K562 (cell line): ENCODE results near the gene XPO1. TPM values are rescaled to one million over a fixed set of nuclear protein-coding genes. Genes with fewer than 3 reads are reported as not detected.

Experiments
- BCOR ChIP-seq: fragments of 450-650 bp; IDR thresholded peaks from 2 replicates; pipeline ENCODE4 v1.6.1; 2016
- CREM ChIP-seq: IDR thresholded peaks from 2 replicates; pipeline ENCODE4 v1.6.1; 2014; ENCODE audit warnings: antibody characterized with exemption, low read depth
- KLF1 ChIP-seq: fragments of 450-650 bp; IDR thresholded peaks from 2 replicates; pipeline ENCODE4 v1.6.1; 2016; ENCODE audit warnings: missing genetic modification characterization, missing compliant biosample characterization
- NBN ChIP-seq: fragments of 450-650 bp; IDR thresholded peaks from 2 replicates; pipeline ENCODE4 v1.6.1; 2016; ENCODE audit warnings: low read depth, mild to moderate bottlenecking
- OTX1 ChIP-seq: fragments of 450-650 bp; formaldehyde crosslinking; IDR thresholded peaks from 2 replicates; pipeline ENCODE4 v1.4.0; 2022; ENCODE audit warnings: mild to moderate bottlenecking
- TBL1XR1 ChIP-seq, 2 experiments: IDR thresholded peaks; 2 replicates each; pipeline ENCODE4 v1.6.1; 2012; ENCODE audit warnings: improper control_type of control experiment in 2 of 2, low read length in 2 of 2, mild to moderate bottlenecking in 1 of 2
- ZNF165 ChIP-seq: fragments of 250-450 bp; sonication (Bioruptor Pico); IDR thresholded peaks from 2 replicates; pipeline ENCODE4 v1.4.0; 2020; ENCODE audit warnings: borderline replicate concordance
- ZNF175 ChIP-seq: fragments of 200-800 bp; sonication (Bioruptor generic); IDR thresholded peaks from 2 replicates; pipeline ENCODE4 v1.6.1; 2016; ENCODE audit warnings: low read depth, mild to moderate bottlenecking, missing genetic modification characterization, missing compliant biosample characterization
- ZNF3 ChIP-seq: fragments of 250-450 bp; sonication (Bioruptor Pico); IDR thresholded peaks from 2 replicates; pipeline ENCODE4 v1.5.0; 2021; ENCODE audit warnings: mild to moderate bottlenecking, moderate library complexity
- ZNF444 ChIP-seq: fragments of 250-450 bp; sonication (Bioruptor Pico); IDR thresholded peaks from 2 replicates; pipeline ENCODE4 v1.4.0; 2020; ENCODE audit warnings: mild to moderate bottlenecking, moderate library complexity
- polyA plus RNA-seq, 8 experiments: library from polyadenylated mRNA; depleted of rRNA in 4 of 8; stranded (reverse) in 5 of 8; unstranded in 3 of 8; fragments of >200 nt; fragmentation: Nextera tagmentation in 2 of 8; fragmentation: Illumina TruSeq in 1 of 8; extraction: Ambion mirVana in 2 of 8; extraction: Trizol in 1 of 8; gene quantifications; 2 replicates each; pipeline versions ENCODE4 v1.2.1 to v1.2.3, GENCODE V29; 2011 to 2014; ENCODE audit warnings: inconsistent platforms in 1 of 8, missing spikeins in 1 of 8
- total RNA-seq, 7 experiments: library from RNA; depleted of rRNA in 6 of 7; stranded (reverse); fragments of >200 nt in 6 of 7; fragmentation: Illumina TruSeq in 2 of 7; extraction: Trizol in 2 of 7; gene quantifications; 2 replicates each; pipeline versions ENCODE4 v1.2.1 to v1.2.3, GENCODE V29; 2011 to 2021; ENCODE audit warnings: low replicate concordance in 1 of 7
- TF ChIP-seq, protein P1 (sequence below): fragments of 200-400 bp; formaldehyde crosslinking; IDR thresholded peaks from 2 replicates; pipeline ENCODE4 v1.6.1; 2017; ENCODE audit warnings: mild to moderate bottlenecking, low read depth, low read length, moderate library complexity
- TF ChIP-seq, protein P2 (sequence below): fragments of 450-650 bp; formaldehyde crosslinking; IDR thresholded peaks from 2 replicates; pipeline ENCODE4 v1.4.0; 2020; ENCODE audit warnings: mild to moderate bottlenecking, mixed read lengths
- TF ChIP-seq, protein P3 (sequence below): fragments of 250-450 bp; sonication (Bioruptor Pico); IDR thresholded peaks from 2 replicates; pipeline ENCODE4 v1.4.0; 2020; ENCODE audit warnings: mild to moderate bottlenecking, moderate library complexity
- TF ChIP-seq, protein P4 (sequence below), 2 experiments: fragments of 450-650 bp in 1 of 2; sonication (generic) in 1 of 2; formaldehyde crosslinking; conservative IDR thresholded peaks; 2 replicates each; pipeline versions ENCODE4 v1.4.0 to v1.8.1; 2020 to 2022; ENCODE audit warnings: mild to moderate bottlenecking in 1 of 2, missing genetic modification reagents in 1 of 2
- TF ChIP-seq, protein P5 (sequence below): fragments of 450-650 bp; IDR thresholded peaks from 2 replicates; pipeline ENCODE4 v1.6.1; 2017; ENCODE audit warnings: antibody characterized with exemption
- TF ChIP-seq, protein P6 (sequence below): fragments of 450-650 bp; IDR thresholded peaks from 2 replicates; pipeline ENCODE4 v1.6.1; 2016; ENCODE audit warnings: missing biosample characterization, missing genetic modification characterization
- TF ChIP-seq, protein P7 (sequence below): sonication (generic); formaldehyde crosslinking; IDR thresholded peaks from 2 replicates; pipeline ENCODE4 v1.8.0; 2022; ENCODE audit warnings: missing genetic modification reagents, mild to moderate bottlenecking, moderate library complexity, borderline replicate concordance

XPO1 gene
- total and polyA plus RNA-seq, 9 of the 15 experiments (the other 6 are each of a cell fraction or from before 2014, with no cell fraction given), result 86.2 to 307 (median 216) TPM

DNA sequence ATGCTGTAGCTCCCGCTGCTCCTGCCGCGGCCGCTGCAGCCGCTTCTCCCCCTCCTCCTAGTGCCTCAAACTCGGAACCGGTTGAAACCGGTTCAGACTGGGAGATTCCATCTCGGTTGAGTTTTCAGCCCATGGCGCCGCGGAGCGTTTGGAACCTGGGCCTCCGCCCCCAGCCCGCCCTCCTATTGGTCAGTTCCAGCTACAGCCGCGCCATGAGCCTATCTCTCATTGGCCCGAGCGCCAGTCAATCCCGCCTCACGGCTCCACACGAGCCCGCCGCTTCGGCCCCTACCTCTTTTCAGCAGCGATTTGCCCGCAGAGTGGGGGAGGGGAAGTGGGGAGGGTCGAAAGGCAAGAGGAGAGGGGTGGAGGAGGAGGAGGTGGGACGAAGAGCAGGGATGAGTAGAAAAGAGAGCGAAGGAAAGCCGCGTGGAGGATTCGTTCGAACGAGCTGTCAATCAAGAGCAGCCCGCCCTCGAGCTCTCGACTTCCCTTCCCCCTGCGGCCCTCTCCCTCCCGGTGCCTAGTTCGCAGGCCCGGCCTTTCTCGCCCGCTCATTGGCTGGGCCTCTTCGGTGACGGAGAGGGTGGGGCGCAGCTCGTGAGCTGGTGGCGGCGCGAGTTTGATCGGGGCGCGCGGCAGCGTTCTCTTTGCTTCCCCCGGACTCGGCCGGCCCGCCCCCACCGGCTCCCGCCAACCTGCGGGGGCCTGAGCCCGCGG, at the start of gene XPO1 (continued):
- TF ChIP-seq, protein P1, sequence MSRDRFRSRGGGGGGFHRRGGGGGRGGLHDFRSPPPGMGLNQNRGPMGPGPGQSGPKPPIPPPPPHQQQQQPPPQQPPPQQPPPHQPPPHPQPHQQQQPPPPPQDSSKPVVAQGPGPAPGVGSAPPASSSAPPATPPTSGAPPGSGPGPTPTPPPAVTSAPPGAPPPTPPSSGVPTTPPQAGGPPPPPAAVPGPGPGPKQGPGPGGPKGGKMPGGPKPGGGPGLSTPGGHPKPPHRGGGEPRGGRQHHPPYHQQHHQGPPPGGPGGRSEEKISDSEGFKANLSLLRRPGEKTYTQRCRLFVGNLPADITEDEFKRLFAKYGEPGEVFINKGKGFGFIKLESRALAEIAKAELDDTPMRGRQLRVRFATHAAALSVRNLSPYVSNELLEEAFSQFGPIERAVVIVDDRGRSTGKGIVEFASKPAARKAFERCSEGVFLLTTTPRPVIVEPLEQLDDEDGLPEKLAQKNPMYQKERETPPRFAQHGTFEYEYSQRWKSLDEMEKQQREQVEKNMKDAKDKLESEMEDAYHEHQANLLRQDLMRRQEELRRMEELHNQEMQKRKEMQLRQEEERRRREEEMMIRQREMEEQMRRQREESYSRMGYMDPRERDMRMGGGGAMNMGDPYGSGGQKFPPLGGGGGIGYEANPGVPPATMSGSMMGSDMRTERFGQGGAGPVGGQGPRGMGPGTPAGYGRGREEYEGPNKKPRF, result no peak
- TF ChIP-seq, protein P2, sequence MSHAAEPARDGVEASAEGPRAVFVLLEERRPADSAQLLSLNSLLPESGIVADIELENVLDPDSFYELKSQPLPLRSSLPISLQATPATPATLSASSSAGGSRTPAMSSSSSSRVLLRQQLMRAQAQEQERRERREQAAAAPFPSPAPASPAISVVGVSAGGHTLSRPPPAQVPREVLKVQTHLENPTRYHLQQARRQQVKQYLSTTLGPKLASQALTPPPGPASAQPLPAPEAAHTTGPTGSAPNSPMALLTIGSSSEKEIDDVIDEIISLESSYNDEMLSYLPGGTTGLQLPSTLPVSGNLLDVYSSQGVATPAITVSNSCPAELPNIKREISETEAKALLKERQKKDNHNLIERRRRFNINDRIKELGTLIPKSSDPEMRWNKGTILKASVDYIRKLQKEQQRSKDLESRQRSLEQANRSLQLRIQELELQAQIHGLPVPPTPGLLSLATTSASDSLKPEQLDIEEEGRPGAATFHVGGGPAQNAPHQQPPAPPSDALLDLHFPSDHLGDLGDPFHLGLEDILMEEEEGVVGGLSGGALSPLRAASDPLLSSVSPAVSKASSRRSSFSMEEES (CRISPR knock-in tag), result no peak
- TF ChIP-seq ZNF165 (CRISPR knock-in tag), result no peak
- peak; percentile 91; the same call in 1 of the 2 replicates for TF ChIP-seq OTX1 (CRISPR knock-in tag)
- TF ChIP-seq, protein P3, sequence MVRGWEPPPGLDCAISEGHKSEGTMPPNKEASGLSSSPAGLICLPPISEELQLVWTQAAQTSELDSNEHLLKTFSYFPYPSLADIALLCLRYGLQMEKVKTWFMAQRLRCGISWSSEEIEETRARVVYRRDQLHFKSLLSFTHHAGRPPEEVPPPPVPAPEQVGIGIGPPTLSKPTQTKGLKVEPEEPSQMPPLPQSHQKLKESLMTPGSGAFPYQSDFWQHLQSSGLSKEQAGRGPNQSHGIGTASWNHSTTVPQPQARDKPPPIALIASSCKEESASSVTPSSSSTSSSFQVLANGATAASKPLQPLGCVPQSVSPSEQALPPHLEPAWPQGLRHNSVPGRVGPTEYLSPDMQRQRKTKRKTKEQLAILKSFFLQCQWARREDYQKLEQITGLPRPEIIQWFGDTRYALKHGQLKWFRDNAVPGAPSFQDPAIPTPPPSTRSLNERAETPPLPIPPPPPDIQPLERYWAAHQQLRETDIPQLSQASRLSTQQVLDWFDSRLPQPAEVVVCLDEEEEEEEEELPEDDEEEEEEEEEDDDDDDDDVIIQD (CRISPR knock-in tag), result no peak
- TF ChIP-seq ZNF175 (CRISPR knock-in tag), result no peak
- TF ChIP-seq BCOR, result peak; percentile 98
- 0 out of 2 replicates have a peak, but pooled peaks have one; percentile 15 for TF ChIP-seq KLF1 (tag)
- TF ChIP-seq, protein P4, sequence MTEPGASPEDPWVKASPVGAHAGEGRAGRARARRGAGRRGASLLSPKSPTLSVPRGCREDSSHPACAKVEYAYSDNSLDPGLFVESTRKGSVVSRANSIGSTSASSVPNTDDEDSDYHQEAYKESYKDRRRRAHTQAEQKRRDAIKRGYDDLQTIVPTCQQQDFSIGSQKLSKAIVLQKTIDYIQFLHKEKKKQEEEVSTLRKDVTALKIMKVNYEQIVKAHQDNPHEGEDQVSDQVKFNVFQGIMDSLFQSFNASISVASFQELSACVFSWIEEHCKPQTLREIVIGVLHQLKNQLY (CRISPR knock-in tag; conservative IDR thresholded peaks at IDR 0.05), result no peak
- TF ChIP-seq ZNF3, result no peak
- TF ChIP-seq ZNF444 (CRISPR knock-in tag), result no peak
- peak; percentile 69; the same call in 1 of the 2 replicates for TF ChIP-seq NBN
- TF ChIP-seq, protein P5, sequence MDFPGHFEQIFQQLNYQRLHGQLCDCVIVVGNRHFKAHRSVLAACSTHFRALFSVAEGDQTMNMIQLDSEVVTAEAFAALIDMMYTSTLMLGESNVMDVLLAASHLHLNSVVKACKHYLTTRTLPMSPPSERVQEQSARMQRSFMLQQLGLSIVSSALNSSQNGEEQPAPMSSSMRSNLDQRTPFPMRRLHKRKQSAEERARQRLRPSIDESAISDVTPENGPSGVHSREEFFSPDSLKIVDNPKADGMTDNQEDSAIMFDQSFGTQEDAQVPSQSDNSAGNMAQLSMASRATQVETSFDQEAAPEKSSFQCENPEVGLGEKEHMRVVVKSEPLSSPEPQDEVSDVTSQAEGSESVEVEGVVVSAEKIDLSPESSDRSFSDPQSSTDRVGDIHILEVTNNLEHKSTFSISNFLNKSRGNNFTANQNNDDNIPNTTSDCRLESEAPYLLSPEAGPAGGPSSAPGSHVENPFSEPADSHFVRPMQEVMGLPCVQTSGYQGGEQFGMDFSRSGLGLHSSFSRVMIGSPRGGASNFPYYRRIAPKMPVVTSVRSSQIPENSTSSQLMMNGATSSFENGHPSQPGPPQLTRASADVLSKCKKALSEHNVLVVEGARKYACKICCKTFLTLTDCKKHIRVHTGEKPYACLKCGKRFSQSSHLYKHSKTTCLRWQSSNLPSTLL, result no peak
- TF ChIP-seq TBL1XR1 (IDR thresholded peaks at IDR 0.05; ENCODE audit: low read length in 2 of 2), result peak in 1 of 2 experiments; percentile 51; a peak in 1 of 4 replicates
- TF ChIP-seq CREM, result peak; percentile 86
- TF ChIP-seq, protein P6, sequence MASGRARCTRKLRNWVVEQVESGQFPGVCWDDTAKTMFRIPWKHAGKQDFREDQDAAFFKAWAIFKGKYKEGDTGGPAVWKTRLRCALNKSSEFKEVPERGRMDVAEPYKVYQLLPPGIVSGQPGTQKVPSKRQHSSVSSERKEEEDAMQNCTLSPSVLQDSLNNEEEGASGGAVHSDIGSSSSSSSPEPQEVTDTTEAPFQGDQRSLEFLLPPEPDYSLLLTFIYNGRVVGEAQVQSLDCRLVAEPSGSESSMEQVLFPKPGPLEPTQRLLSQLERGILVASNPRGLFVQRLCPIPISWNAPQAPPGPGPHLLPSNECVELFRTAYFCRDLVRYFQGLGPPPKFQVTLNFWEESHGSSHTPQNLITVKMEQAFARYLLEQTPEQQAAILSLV (tag), result no peak
- TF ChIP-seq, protein P7, sequence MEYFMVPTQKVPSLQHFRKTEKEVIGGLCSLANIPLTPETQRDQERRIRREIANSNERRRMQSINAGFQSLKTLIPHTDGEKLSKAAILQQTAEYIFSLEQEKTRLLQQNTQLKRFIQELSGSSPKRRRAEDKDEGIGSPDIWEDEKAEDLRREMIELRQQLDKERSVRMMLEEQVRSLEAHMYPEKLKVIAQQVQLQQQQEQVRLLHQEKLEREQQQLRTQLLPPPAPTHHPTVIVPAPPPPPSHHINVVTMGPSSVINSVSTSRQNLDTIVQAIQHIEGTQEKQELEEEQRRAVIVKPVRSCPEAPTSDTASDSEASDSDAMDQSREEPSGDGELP, result peak; percentile 81
